ENCODE results near the gene ACTL10.
"Not testable (repeated sequence)": the region's sequence is repeated elsewhere in the genome, so short reads cannot be mapped to it uniquely, and the experiment has no call there.

Gene ACTL10

GRCh38 chr20:33629533-33629932 lies 37.2 kb upstream of the ACTL10 start:
- TF ChIP-seq CTCF (IDR thresholded peaks at IDR 0.05; ENCODE audit: low read depth, low read length, missing control alignments), result no peak
- no peak for DNase-seq (ENCODE audit: low read depth)
- H3K4me3 ChIP-seq (ENCODE audit: low read depth, low read length), result no peak overlapping the region
- in situ Hi-C loops (cut with HindIII; ENCODE audit: low sequenced_read_pairs), result no loop called here

- no peak for TF ChIP-seq CTCF (IDR thresholded peaks at IDR 0.05; ENCODE audit: low read depth, low read length, missing control alignments)
- in situ Hi-C loops (cut with HindIII; ENCODE audit: low sequenced_read_pairs), result no loop called here
- H3K4me3 ChIP-seq (ENCODE audit: low read depth, low read length), result no peak overlapping the region
- DNase-seq (ENCODE audit: low read depth), result no peak
Observed at GRCh38 chr20:33629979-33630378, 36.8 kb upstream of the ACTL10 start.

- H3K4me3 ChIP-seq (ENCODE audit: low read depth, low read length), result no peak overlapping the region
- no peak for DNase-seq (ENCODE audit: low read depth)
Observed at GRCh38 chr20:33630507-33630906, 36.2 kb upstream of the ACTL10 start.

GRCh38 chr20:33631910-33632309 lies 34.8 kb upstream of the ACTL10 start:
- DNase-seq (ENCODE audit: low read depth); in situ Hi-C loops (cut with HindIII; ENCODE audit: low sequenced_read_pairs); H3K4me3 ChIP-seq (ENCODE audit: low read depth, low read length): not testable (repeated sequence)

More at GRCh38 chr20:33630507-33630906, 36.2 kb upstream of the ACTL10 start:
- in situ Hi-C loops (cut with HindIII; ENCODE audit: low sequenced_read_pairs), result no loop called here
- no peak for TF ChIP-seq CTCF (IDR thresholded peaks at IDR 0.05; ENCODE audit: low read depth, low read length, missing control alignments)

- H3K4me3 ChIP-seq (ENCODE audit: low read depth, low read length), result no peak overlapping the region
- in situ Hi-C loops (cut with HindIII; ENCODE audit: low sequenced_read_pairs), result no loop called here
- TF ChIP-seq CTCF (IDR thresholded peaks at IDR 0.05; ENCODE audit: low read depth, low read length, missing control alignments), result no peak
- no peak for DNase-seq (ENCODE audit: low read depth)
Observed at GRCh38 chr20:33635341-33635740, 31.4 kb upstream of the ACTL10 start.

- no peak for DNase-seq (ENCODE audit: low read depth)
- TF ChIP-seq CTCF (IDR thresholded peaks at IDR 0.05; ENCODE audit: low read depth, low read length, missing control alignments), result no peak
- in situ Hi-C loops (cut with HindIII; ENCODE audit: low sequenced_read_pairs), result no loop called here
- H3K4me3 ChIP-seq (ENCODE audit: low read depth, low read length), result no peak overlapping the region
Observed at GRCh38 chr20:33636776-33637175, 30.0 kb upstream of the ACTL10 start.

- no peak for DNase-seq (ENCODE audit: low read depth)
- TF ChIP-seq CTCF (IDR thresholded peaks at IDR 0.05; ENCODE audit: low read depth, low read length, missing control alignments), result no peak
- in situ Hi-C loops (cut with HindIII; ENCODE audit: low sequenced_read_pairs), result no loop called here
- H3K4me3 ChIP-seq (ENCODE audit: low read depth, low read length), result no peak overlapping the region
Observed at GRCh38 chr20:33640287-33640686, 26.5 kb upstream of the ACTL10 start.

Data from astrocyte of the cerebellum (primary cell).